Endothelial cell of umbilical vein (primary cell): ENCODE data around the gene HBS1L. TPM values are rescaled to one million over a fixed set of nuclear protein-coding genes. Genes with fewer than 3 reads are reported as not detected.

Experiments used
- BruUV-seq: library from RNA; stranded (reverse); fragments of 400-500 nt; replicated peaks from 2 replicates; lab custom pipeline; 2021; lab: Mats Ljungman, UMichigan
- CTCF ChIA-PET: fragments of 300-600, 350-600 bp; sonication (Branson Sonifier 250); formaldehyde crosslinking; loops from one replicate; lab custom pipeline; 2021; ENCODE audit warnings: antibody characterized with exemption, inconsistent platforms; lab: Charles Lee
- POLR2A ChIA-PET: fragments of 300-600, 350-600 bp; sonication (Branson Sonifier 250); formaldehyde crosslinking; loops from one replicate; lab custom pipeline; 2021; ENCODE audit warnings: antibody characterized with exemption, inconsistent platforms; lab: Charles Lee
- DNase-seq: peaks from one replicate; pipeline ENCODE4 v3.0.0-alpha.2; 2011; ENCODE audit warnings: low read depth, low spot score
- FAIRE-seq: peaks from 2 replicates; lab custom pipeline; 2011; peaks lifted over from hg19 to GRCh38; lab: Jason Lieb, UNC
- H2AFZ ChIP-seq: 2 replicates; pipeline ENCODE4 v1.6.0; 2012; ENCODE audit warnings: low read depth, low read length, control low read depth, inconsistent platforms
- H3K27ac ChIP-seq: 2 replicates; pipeline ENCODE4 v1.5.1; 2011; ENCODE audit warnings: low read depth, mild to moderate bottlenecking, control low read depth, low read length, moderate library complexity; ENCODE audit not compliant: insufficient read depth
- H3K27me3 ChIP-seq, 2 experiments: 2 replicates each; pipeline versions ENCODE4 v1.6.0 to v1.6.1; 2011; ENCODE audit warnings: low read length in 2 of 2, mixed read lengths in 1 of 2; ENCODE audit not compliant: control insufficient read depth in 2 of 2, insufficient read depth in 2 of 2
- H3K36me3 ChIP-seq, 2 experiments: 2 replicates in 1 of 2; 3 replicates in 1 of 2; pipeline ENCODE4 v1.5.1; 2011; ENCODE audit warnings: low read length in 2 of 2, mild to moderate bottlenecking in 1 of 2, moderate library complexity in 1 of 2; ENCODE audit not compliant: control insufficient read depth in 2 of 2, insufficient read depth in 2 of 2; ENCODE audit errors: extremely low read depth in 1 of 2
- H3K4me1 ChIP-seq: 3 replicates; pipeline ENCODE4 v1.5.1; 2011; ENCODE audit warnings: mild to moderate bottlenecking, low read length; ENCODE audit not compliant: control insufficient read depth, insufficient read depth; ENCODE audit errors: extremely low read depth
- H3K4me2 ChIP-seq: 2 replicates; pipeline ENCODE4 v1.6.1; 2011; ENCODE audit warnings: low read length, control low read depth, mixed read lengths; ENCODE audit not compliant: insufficient read depth
- H3K4me3 ChIP-seq, 3 experiments: fragments of 200-600 bp in 1 of 3; sonication (generic), shearing (Covaris generic) in 1 of 3; replicated peaks in 1 of 3; 2 replicates each; pipeline ENCODE4 v1.5.1; 2011 to 2016; ENCODE audit warnings: control low read depth in 3 of 3, low read length in 3 of 3, mild to moderate bottlenecking in 2 of 3, inconsistent platforms in 1 of 3, low read depth in 1 of 3, moderate library complexity in 1 of 3; ENCODE audit not compliant: insufficient read depth in 1 of 3
- H3K79me2 ChIP-seq: 2 replicates; pipeline ENCODE4 v1.6.0; 2012; ENCODE audit warnings: low read length, inconsistent platforms; ENCODE audit not compliant: control insufficient read depth, insufficient read depth
- H3K9ac ChIP-seq: replicated peaks from 2 replicates; pipeline ENCODE3; 2011; ENCODE audit warnings: low read length, control low read depth; ENCODE audit not compliant: insufficient read depth; ENCODE audit errors: extremely low read depth
- H3K9me1 ChIP-seq: replicated peaks from 3 replicates; pipeline ENCODE4 v1.6.0; 2011; ENCODE audit warnings: mild to moderate bottlenecking, low read length; ENCODE audit not compliant: control insufficient read depth, insufficient read depth; ENCODE audit errors: extremely low read depth
- H3K9me3 ChIP-seq: replicated peaks from 2 replicates; pipeline ENCODE4 v1.5.1; 2012; ENCODE audit warnings: low read length, inconsistent platforms; ENCODE audit not compliant: control insufficient read depth, insufficient read depth
- H4K20me1 ChIP-seq: replicated peaks from 2 replicates; pipeline ENCODE3; 2011; ENCODE audit warnings: mild to moderate bottlenecking, low read length; ENCODE audit not compliant: control insufficient read depth, insufficient read depth; ENCODE audit errors: extremely low read depth
- EZH2 ChIP-seq: IDR thresholded peaks from 2 replicates; pipeline ENCODE4 v1.6.1; 2012; ENCODE audit warnings: borderline replicate concordance, low read depth, mild to moderate bottlenecking, moderate library complexity, low read length, inconsistent platforms; ENCODE audit not compliant: severe bottlenecking
- FOS ChIP-seq: IDR thresholded peaks from 2 replicates; pipeline ENCODE4 v1.6.1; 2011; ENCODE audit warnings: mild to moderate bottlenecking, low read length, moderate library complexity, borderline replicate concordance; ENCODE audit not compliant: insufficient read depth
- GATA2 ChIP-seq: IDR thresholded peaks from 2 replicates; pipeline ENCODE4 v1.7.0; 2011; ENCODE audit warnings: low read depth, mild to moderate bottlenecking, moderate library complexity, mixed read lengths, low read length; ENCODE audit not compliant: insufficient read length, insufficient read depth
- JUN ChIP-seq: IDR thresholded peaks from 2 replicates; pipeline ENCODE4 v1.6.1; 2011; ENCODE audit warnings: borderline replicate concordance, low read depth; ENCODE audit not compliant: insufficient read length, insufficient read depth
- MYC ChIP-seq: IDR thresholded peaks from one replicate; pipeline ENCODE4 v1.6.1; 2011; ENCODE audit warnings: mild to moderate bottlenecking, low read depth, low read length
- POLR2A ChIP-seq: IDR thresholded peaks from 2 replicates; pipeline ENCODE4 v1.6.1; 2012; ENCODE audit warnings: low read depth, mild to moderate bottlenecking, control low read depth, low read length
- POLR2AphosphoS5 ChIP-seq: IDR thresholded peaks from 2 replicates; pipeline ENCODE4 v1.6.1; 2012; ENCODE audit warnings: low read depth, mild to moderate bottlenecking, control low read depth, low read length, moderate library complexity; ENCODE audit not compliant: insufficient read depth
- dilution Hi-C: fragments of 300-500 bp; cut with MboI; formaldehyde crosslinking; loops from one replicate; pipeline ENCODE4 v1.15.0; 2019; ENCODE audit warnings: low sequenced_read_pairs; ENCODE audit not compliant: extremely low pct_ligation_motif_present
- intact Hi-C: fragments of 100-400 bp; cut with micrococcal nuclease; formaldehyde crosslinking; loops from one replicate; pipeline ENCODE4 v1.10.0; 2022
- polyA plus RNA-seq, 4 experiments: library from polyadenylated mRNA; depleted of rRNA in 3 of 4; stranded (reverse) in 3 of 4; unstranded in 1 of 4; fragments of >200 nt; gene quantifications; 2 replicates each; pipeline versions ENCODE4 v1.2.1 to v1.2.3, GENCODE V29; 2011 to 2012; ENCODE audit warnings: missing spikeins in 1 of 4
- total RNA-seq: library from RNA; stranded (reverse); gene quantifications from 2 replicates; pipeline ENCODE4 v1.2.3, GENCODE V29; 2021
- TF ChIP-seq, protein P1 (sequence below): IDR thresholded peaks from 2 replicates; pipeline ENCODE4 v1.6.1; 2011; ENCODE audit not compliant: insufficient read depth, insufficient read length
- TF ChIP-seq, protein P2 (sequence below), 2 donors: IDR thresholded peaks; 1 replicate in 1 of 2; 2 replicates in 1 of 2; pipeline ENCODE4 v1.5.1; 2011; ENCODE audit warnings: low read length in 2 of 2, mild to moderate bottlenecking in 2 of 2, moderate library complexity in 2 of 2, control low read depth in 1 of 2, inconsistent platforms in 1 of 2, low read depth in 1 of 2; ENCODE audit not compliant: insufficient read depth in 1 of 2; ENCODE audit errors: extremely low read depth in 1 of 2

The HBS1L gene
- total and polyA plus RNA-seq, 2 donors (not counting 3 experiments of a cell fraction or from before 2014, with no cell fraction given), result 23.7 to 74.6 TPM

DNA sequence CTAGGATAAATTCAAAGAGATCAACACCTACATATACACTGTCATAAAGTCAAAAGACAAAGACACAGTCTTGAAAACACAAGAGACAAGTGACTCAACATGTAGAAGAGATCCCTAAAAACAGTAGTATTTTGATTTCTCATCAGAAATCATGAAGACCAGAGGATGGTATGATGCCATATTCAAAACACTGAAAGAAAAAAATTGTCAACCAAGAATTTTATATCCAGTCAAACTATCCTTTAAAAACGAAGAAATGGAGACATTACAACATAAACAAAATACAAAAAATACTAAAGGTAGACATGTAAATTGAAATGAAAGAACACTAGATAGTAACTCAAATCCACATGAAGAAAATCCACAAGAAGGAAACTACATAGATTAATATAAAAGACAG, 27.3 kb upstream of the HBS1L start:
- POLR2A ChIA-PET, result no interaction called here
- CTCF ChIA-PET, result no interaction called here
- Histone ChIP-seq H4K20me1 (no peaks in the 10 kb centered on the region), H3K27ac (no peak overlapping the region), H2AFZ (no peak overlapping the region), H3K27me3 (peaks cover 7 to 17% of the 10 kb centered on the region in 2 experiments), H3K4me1 (no peaks in the 10 kb centered on the region), H3K79me2 (no peaks in the 10 kb centered on the region), H3K4me3 (no peak overlapping the region), H3K9ac (no peak overlapping the region), H3K9me1 (no peaks in the 10 kb centered on the region), H3K4me2 (no peak overlapping the region), H3K9me3 (no peaks in the 10 kb centered on the region), H3K36me3 (no peaks in the 10 kb centered on the region)
- DNase-seq (no peak), FAIRE-seq (no peak)
- dilution Hi-C loops (no loop called here), intact Hi-C loops (no loop called here)
- no TSS peak for BruUV-seq
- no peak for TF ChIP-seq POLR2A
- TF ChIP-seq, protein P1, sequence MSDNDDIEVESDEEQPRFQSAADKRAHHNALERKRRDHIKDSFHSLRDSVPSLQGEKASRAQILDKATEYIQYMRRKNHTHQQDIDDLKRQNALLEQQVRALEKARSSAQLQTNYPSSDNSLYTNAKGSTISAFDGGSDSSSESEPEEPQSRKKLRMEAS, result no peak
- TF ChIP-seq GATA2, result no peak
- TF ChIP-seq JUN, result no peak
- TF ChIP-seq FOS, result no peak
- no peak for TF ChIP-seq EZH2
- TF ChIP-seq POLR2AphosphoS5, result no peak
- TF ChIP-seq MYC, result no peak
- TF ChIP-seq, protein P2, sequence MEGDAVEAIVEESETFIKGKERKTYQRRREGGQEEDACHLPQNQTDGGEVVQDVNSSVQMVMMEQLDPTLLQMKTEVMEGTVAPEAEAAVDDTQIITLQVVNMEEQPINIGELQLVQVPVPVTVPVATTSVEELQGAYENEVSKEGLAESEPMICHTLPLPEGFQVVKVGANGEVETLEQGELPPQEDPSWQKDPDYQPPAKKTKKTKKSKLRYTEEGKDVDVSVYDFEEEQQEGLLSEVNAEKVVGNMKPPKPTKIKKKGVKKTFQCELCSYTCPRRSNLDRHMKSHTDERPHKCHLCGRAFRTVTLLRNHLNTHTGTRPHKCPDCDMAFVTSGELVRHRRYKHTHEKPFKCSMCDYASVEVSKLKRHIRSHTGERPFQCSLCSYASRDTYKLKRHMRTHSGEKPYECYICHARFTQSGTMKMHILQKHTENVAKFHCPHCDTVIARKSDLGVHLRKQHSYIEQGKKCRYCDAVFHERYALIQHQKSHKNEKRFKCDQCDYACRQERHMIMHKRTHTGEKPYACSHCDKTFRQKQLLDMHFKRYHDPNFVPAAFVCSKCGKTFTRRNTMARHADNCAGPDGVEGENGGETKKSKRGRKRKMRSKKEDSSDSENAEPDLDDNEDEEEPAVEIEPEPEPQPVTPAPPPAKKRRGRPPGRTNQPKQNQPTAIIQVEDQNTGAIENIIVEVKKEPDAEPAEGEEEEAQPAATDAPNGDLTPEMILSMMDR (IDR thresholded peaks at IDR 0.05; ENCODE audit: extremely low read depth in 1 of 2, insufficient read depth in 1 of 2, low read depth in 1 of 2, low read length in 2 of 2), result no peak
